ENCODE measurements around the gene JMJD4.

JMJD4 gene

GRCh38 chr1:227768640-227769039 lies 33.5 kb upstream of the JMJD4 start:
- no peak for DNase-seq (ENCODE audit: low spot score)

DNA sequence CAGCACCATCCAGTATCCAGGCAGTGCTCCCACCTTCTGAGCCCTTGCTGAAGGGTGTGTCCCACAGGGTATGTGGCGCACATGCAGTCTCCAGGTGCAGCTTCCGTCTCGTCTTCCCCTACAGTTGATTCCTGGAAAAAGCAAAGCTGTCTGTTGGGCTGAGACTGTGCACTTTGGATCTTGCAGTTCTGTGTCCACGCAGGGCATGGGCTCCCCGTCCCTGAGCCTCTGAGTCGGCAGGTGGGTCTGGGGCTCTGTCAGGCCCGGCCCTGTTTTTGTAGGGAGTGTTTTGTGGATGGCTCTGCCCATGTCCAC lies 33.0 kb upstream of the JMJD4 start:
- DNase-seq (ENCODE audit: low spot score) = no peak

DNA sequence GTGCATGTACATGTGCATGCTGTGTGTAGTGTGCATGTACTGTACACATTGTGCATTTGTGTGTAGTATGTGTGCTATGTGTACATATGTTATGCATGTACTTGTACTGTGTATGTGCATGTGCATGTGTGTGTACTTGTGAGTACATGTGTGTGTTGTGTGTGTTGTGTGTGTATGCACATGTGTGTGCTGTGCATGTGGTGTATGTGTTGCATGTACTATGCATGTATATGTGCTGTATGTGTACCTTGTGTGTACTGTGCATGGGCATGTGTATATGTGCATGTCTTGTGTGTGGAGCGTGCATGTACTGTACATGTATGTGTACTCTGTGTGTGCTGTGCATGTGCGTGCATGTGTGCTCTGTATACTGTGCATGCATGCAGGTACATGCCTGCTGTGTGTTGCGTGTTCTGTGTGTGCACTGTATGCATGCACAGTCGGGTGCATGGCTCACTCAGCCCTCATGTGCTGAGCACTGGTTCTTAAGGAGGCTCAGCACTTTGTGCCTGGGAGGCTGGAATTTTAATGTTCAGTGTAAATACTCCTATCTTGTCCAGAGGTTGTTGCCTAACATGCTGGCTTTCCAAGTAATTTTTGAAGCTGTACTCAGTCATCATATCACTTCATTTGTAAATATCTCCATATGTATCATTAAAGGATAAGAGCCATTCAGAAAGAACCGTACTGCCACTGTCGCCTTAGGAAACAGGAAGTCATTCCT lies 32.5 kb upstream of the JMJD4 start:
- no peak for DNase-seq (ENCODE audit: low spot score)

DNA sequence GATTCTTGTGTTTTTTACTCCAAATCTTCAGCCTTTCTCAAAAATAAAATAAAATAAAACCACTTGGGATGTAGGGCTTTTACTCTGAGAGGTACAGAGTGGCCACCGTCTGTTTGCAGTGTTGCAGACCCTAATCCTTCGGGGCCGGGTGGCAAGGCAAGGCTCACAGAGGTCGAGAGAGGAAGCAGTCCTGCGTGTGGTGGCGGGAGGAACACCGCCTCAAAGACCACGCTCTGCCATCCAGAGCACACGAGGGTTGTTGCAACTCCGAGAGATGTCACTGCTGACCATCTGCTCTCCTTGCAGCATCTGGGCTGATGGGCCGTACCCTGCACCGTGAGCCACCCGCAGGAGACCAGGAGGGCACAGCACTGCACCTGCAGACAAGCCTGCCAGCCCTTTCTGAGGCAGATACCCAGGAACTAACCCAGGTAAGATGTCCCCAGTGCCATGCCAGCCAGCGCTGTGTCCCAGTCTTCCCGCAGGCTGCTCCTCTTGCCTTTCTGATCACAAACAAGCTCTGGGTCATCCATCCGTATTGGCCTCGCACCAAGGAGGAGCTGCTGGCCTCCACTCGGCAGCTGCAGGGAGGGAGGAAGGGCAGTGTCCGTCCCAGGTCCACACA lies 31.7 kb upstream of the JMJD4 start:
- no peak for DNase-seq (ENCODE audit: low spot score)

DNA sequence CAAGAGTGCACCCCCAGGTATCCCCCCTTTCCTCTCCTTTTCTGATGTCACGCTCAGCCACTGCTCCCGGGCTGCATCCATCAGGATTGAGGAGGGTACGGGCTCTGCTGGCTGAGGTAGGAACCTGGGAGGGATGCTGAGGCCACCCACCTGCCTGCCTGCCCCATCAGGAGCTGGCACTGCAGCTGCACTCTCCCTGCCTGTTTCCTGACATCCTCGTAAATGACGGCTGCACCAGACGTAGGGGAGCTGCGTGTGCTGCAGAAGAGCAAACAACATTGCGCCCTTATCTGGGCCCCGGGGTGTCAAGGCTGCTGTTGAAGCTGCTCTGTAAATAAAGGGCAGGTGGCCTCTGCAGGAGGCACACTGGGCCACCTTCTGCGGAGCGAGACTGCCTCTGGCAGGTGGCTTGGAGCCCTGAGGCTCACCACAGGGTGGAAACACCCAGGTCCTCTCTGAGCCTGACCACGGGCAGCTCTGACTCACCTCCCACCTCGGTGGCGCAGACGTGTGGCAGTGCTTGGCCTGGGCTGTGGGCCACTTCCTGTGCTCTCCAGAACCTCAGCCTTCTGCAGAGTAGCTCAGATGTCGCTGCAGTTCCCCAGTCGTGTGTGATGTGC lies 31.0 kb upstream of the JMJD4 start:
- no peak for DNase-seq (ENCODE audit: low spot score)

DNA sequence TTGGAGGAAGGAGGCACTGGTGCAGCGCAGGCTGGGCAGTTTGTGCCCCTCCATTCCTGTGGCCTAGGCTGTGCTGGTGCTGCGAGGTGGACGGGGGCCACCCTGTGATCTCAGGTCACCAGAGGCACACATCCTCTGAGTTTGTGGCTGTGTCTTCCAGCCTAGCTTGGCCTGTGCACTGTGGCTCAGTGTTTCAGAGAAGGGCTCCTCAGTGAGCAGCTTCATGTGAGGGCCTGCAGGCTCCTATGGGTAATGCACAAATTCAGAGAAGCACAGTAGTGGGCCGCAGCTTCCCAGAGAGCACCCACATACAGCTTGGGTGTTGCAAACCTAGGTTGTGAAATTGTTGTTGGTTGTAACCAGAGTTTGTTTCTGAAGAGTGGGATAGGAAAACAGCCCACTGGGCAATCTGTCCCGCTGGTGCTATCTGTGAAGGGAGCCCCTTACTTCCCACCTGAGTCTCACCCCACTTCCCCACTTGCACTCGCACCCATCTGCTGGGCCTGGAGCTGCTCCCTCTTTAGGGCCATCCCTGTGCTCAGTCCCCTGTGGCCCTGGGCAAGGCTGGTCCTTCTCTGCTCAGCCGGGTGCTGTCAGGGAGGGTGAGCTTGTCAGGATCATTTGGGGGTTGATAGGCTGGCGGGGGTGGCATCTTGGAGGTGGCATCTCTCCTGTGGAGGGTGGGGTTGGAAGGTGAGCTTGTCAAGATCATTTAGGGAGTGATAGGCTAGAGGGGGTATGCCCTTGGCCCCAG lies 30.3 kb upstream of the JMJD4 start:
- DNase-seq (ENCODE audit: low spot score) = no peak

- DNase-seq (ENCODE audit: low spot score) = no peak
Observed at GRCh38 chr1:227764019-227764391, 28.9 kb upstream of the JMJD4 start.

DNA sequence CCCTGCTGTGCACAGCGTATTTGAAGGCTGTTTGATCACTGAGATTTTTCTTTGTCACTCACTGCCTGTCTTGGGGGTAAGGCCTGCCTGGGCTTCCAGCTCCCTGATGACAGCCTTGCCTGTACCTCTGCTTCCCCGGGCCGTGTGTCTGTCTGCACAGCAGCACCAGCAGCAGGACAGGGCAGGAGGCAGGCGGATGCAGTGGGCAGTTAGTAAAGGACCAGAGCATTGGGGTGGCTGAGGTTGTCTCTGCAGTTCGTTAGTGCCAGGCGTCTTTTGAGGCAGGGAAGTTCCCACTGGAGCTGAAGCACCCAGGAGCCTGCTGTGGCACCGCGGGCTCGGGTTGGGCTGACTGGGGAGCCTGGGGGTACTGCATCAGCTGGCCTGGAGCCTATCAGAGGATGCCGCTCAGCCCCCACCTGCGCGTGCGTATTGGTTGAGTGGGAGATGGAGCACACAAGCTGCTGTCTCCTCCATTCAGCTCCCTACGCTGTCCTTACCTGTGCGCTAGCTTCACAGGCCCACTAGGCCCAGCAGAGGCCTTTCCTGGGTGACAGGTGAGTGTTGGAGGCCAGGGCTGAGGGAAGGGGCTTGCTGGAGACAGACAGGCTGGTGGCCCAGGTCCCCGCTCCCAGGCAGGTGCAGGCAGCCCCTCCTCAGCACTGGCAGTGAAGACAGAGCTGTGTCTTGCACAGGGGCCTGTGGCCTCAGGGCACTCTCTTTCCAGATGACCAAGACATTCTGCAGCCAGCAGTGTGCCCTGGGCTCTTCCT lies 28.3 kb upstream of the JMJD4 start:
- no peak for DNase-seq (ENCODE audit: low spot score)

DNA sequence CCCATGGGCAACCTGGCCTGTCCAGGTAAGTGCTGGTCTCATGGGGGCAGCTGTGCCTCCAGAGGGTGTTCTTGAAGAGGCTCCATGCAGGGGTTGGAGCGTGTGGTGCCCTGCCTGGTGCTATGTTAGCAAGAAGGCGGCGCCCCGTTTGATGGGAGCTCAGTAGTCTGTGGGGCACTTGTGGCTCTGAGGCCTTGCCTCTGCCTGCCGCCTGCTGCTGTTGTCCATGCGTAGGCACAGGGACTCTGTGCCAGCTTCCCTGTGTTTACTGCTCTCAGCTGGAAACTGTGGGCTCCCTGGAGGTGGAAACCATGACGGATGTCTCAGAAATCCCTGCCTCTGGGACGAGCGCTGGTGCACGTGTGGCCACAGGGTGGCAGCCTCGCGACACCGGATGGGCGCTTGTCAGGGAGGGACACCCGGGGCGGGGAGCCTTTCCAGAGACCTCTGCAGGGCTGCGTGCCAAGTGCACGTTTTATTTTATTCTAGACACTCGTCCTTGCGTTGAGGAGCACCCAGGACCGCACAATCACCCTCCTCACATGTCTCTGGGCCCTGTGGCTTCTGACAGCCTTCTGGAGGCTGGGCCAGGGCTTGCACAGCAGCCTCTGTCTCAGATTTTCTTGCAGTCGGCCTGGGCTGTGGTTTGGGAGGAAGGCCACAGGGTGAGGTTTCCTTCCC lies 27.3 kb upstream of the JMJD4 start:
- DNase-seq (ENCODE audit: low spot score) = peak; percentile 99

DNA sequence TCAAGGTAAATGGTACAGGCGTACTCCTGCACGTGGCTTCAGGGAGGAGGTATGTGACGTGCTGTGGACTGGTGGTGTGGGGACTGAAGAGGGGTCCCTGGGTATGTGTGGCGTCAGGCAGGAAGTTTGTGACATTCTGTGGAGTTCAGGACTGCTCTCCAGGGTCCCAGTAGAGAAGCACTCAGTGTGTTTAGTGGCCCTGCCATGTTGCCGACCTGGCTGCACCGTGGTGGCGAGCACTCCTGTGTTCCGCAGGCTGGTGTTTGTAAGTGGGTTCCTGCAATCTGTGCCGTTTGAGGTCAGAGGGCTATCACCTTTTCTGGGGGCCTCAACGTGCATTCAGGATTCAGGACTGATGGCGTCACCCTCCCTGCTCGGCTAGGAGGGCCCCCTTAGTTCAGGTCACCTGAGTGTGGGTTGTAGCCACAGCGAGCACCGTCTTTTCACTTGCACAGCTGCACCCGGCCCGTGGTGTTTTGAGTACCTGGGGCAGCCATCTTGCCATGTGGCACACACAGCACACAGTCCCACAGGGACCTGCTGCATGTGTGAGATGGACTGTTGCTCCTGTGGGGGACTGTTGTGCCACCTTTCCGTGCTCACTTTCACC lies 26.6 kb upstream of the JMJD4 start:
- DNase-seq (ENCODE audit: low spot score) = no peak

- no peak for DNase-seq (ENCODE audit: low spot score)
Observed at GRCh38 chr1:227760377-227760776, 25.3 kb upstream of the JMJD4 start.

DNA sequence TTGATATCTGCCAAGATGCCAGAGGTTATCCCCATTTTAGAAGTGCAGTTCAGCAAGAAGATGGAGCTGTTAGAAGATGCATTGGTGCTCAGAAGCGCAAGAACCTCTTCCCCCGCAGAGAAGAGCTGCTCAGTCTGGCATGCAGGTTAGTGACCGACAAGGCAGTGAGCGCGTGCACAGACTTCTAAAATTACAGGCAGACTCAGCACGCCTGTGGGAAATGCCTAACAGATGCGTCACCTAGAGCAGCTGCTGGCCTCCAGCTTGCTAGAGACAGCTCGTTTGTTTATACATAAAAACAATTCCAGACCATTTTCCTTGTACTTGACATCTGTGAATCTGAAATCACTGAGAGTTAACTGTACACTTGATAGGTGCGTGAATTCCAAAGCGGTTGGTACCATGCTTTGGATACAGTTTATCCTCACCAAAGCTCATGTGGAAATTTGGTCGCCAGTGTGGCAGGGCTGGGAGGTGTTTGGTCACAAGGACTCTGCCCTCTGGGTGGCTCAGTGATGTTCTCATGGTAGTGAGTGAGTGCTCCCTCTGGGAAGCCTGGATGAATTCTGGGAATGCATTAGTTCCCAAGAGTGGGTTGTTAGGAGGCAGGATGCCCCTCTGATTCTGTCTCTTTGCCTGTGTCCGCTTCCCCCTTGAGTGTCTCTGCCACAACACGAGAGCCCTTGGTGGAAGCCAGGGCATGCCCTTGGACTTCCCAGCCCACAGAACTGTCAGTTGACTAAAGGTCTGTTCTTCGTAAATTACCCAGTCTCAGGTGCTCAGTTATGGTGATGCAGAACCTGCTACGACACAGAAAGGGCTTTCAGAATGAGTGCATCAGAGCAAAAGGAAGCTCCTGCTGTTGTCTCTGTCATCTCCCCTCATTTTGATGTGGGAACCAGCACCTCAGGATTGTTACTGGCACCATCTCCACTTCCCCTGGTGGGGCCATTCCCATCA lies 24.5 kb upstream of the JMJD4 start:
- DNase-seq (ENCODE audit: low spot score) = no peak

DNA sequence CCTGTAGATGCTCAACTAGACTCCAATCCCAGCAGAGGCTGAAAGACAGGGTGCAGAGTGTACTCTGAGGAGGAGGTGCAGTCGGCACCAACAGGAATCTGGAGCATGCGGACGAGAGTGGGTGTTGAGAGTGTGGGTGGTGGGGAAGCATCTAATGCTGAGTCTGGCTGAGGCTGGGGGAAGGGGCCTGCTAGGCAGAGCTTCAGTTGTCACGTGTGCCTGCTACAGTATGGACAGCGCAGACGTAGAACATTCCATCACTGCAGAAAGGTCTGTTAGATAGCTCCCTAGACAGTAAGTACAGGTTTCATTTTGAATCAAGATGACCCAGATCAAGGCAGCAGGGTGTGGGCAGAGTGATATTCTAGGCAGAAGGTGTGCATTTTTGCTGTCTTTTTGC lies 23.3 kb upstream of the JMJD4 start:
- DNase-seq (ENCODE audit: low spot score) = no peak

- no peak for DNase-seq (ENCODE audit: low spot score)
Observed at GRCh38 chr1:227757781-227758180, 22.7 kb upstream of the JMJD4 start.

DNA sequence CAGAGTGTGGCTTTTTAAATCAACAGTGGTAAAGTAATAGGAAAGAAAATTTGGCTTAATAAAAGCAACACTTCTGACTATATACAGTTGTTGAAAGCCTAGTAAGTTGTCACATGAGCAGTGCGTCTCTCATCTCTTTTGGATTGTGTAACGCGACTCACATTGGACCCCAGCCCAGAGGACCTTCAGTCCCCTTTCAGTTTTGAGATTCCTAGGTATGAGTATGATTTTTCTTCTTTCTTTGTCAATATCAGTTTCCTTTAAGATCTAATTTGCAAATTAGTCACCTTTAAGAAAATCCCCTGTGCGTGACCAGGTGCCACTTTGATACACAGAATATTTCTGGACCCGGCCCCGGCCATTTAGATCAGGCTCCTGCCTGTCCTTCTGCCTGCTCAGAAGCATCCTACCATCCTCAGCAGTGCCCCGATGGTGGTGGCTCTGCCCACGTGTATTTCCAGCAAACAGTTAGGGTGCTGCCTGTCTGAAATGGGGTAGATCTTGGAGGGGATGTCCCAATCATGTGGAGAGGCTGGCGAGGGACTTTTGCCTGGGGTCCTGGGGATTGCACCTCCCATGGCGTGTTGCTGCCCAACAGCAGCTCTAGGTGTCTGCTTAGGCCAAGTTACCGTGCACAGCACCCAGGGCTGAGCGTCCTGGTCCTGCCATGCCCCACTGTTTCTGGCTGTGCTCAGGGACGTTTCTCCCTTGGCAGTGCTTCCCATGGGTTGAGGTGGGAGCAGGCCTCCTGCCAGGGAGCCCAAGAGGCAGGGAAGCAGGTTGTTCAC lies 21.3 kb upstream of the JMJD4 start:
- DNase-seq (ENCODE audit: low spot score) = no peak

GRCh38 chr1:227754958-227755357 lies 19.9 kb upstream of the JMJD4 start:
- no peak for DNase-seq (ENCODE audit: low spot score)

GRCh38 chr1:227753999-227754711 lies 19.1 kb upstream of the JMJD4 start:
- no peak for DNase-seq (ENCODE audit: low spot score)

DNA sequence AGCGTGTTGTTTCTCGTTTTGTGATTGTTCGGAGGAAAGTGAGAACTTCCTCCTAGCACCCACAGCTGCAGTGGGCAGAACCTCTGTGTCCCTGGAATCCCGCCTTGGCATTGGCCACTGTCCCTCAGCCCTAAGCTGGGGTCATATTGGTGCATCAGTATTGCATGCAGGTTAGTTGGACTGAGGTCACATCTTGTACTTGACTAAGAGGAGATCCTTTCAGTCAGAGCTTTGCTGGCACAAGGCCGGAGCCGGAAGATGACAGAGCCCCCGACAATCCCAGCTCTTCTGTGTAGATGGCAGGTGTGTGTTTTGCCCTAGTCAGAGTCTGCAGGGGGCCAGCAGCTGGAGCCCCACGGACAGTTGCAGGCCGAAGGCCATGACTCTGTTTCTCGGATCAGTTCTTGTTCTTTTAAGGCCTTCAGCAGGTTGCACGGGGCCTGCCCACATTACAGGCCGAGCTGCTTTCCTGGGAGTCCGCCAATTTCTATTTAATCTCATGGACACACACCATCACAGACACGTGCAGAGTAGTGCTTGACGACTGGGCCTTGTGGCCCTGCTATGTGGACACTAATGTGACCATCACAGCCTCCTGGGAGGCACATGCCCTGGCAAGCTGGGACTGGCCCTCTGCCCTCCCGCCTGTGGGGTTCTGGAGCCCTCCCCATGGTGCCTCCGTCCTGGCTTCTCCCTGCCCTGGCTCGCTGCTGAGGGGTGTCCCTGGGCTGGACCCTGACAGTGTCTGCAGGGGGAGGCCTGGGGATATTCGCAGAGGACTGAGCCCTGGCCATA lies 15.0 kb upstream of the JMJD4 start:
- no peak for DNase-seq (ENCODE audit: low spot score)
